CD4-positive, alpha-beta T cell treated with Interleukin-6 for 4 hours (primary cell): ENCODE data around the gene IL10RA.

Source experiments
- DNase-seq: peaks from one replicate; pipeline ENCODE4 v3.0.0-alpha.2; 2020; ENCODE audit warnings: mixed read lengths

Gene IL10RA

GRCh38 chr11:117993988-117994745 lies 8.0 kb downstream of the IL10RA start:
- no peak for DNase-seq

- no peak for DNase-seq
Measured at GRCh38 chr11:117995472-117995871, 9.3 kb downstream of the IL10RA start.

GRCh38 chr11:117996058-117996457 lies 9.9 kb downstream of the IL10RA start:
- DNase-seq = no peak

- DNase-seq = peak; percentile 41
Measured at GRCh38 chr11:117997406-117997805, 11.2 kb downstream of the IL10RA start.

GRCh38 chr11:117997823-117998579 lies 11.8 kb downstream of the IL10RA start:
- no peak for DNase-seq

GRCh38 chr11:117998664-117999353 lies 12.6 kb downstream of the IL10RA start:
- DNase-seq = no peak

GRCh38 chr11:117999354-117999993 lies 13.3 kb downstream of the IL10RA start:
- DNase-seq = no peak

GRCh38 chr11:118000067-118000849 lies 14.1 kb downstream of the IL10RA start:
- DNase-seq = no peak

GRCh38 chr11:118000850-118001228 lies 14.6 kb downstream of the IL10RA start:
- DNase-seq = no peak

GRCh38 chr11:118001494-118001971 lies 15.3 kb downstream of the IL10RA start:
- no peak for DNase-seq

GRCh38 chr11:118002010-118002540 lies 15.9 kb downstream of the IL10RA start:
- DNase-seq = peak; percentile 59

- peak; percentile 60 for DNase-seq
Measured at GRCh38 chr11:118002541-118003423, 16.6 kb downstream of the IL10RA start.

GRCh38 chr11:118003456-118003855 lies 17.3 kb downstream of the IL10RA start:
- DNase-seq = peak; percentile 46

GRCh38 chr11:118004543-118005223 lies 18.5 kb downstream of the IL10RA start:
- no peak for DNase-seq

GRCh38 chr11:118005224-118006152 lies 19.3 kb downstream of the IL10RA start:
- DNase-seq = no peak

- no peak for DNase-seq
Measured at GRCh38 chr11:118006153-118006534, 19.9 kb downstream of the IL10RA start.

- peak; percentile 35 for DNase-seq
Measured at GRCh38 chr11:118007040-118007439, 20.8 kb downstream of the IL10RA start.

GRCh38 chr11:118007563-118008270 lies 21.5 kb downstream of the IL10RA start:
- peak; percentile 58 for DNase-seq
